Esophagus muscularis mucosa (tissue), 4 donors: Measurements from ENCODE around the gene SBNO2.

Experiments
- CTCF ChIP-seq, 3 experiments: fragments of 200-600 bp in 2 of 3; fragments of 450-650 bp in 1 of 3; sonication (generic) in 2 of 3; IDR thresholded peaks; one replicate each; pipeline ENCODE4 v1.5.1; 2017 to 2019; ENCODE audit warnings: antibody characterized with exemption in 3 of 3, mild to moderate bottlenecking in 2 of 3, moderate library complexity in 1 of 3
- EP300 ChIP-seq: sonication (generic); formaldehyde crosslinking; IDR thresholded peaks from one replicate; pipeline ENCODE4 v1.6.1; 2017; ENCODE audit warnings: antibody characterized with exemption
- POLR2A ChIP-seq: fragments of 450-650 bp; IDR thresholded peaks from one replicate; pipeline ENCODE4 v1.6.1; 2017; ENCODE audit warnings: antibody characterized with exemption, moderate library complexity, mild to moderate bottlenecking, low read depth
- POLR2AphosphoS5 ChIP-seq, 2 donors: sonication (generic); formaldehyde crosslinking; IDR thresholded peaks; one replicate each; pipeline ENCODE4 v1.6.1; 2017; ENCODE audit warnings: antibody characterized with exemption in 2 of 2

GRCh38 chr19:1182727-1183126, 8.7 kb upstream of the SBNO2 start:
- TF ChIP-seq POLR2AphosphoS5 (IDR thresholded peaks at IDR 0.05) (no peak), POLR2A (no peak), EP300 (no peak), CTCF (IDR thresholded peaks at IDR 0.05) (no peak)
